ACC112 (cell line): Measurements from ENCODE around the gene ARHGAP22.

Experiments
- H2AFZ ChIP-seq: fragments of 200-600 bp; sonication (generic); one replicate; pipeline ENCODE4 v1.6.0; 2017; ENCODE audit warnings: antibody characterized with exemption, low read length; ENCODE audit not compliant: unreplicated experiment
- H3K27ac ChIP-seq: fragments of 200-600 bp; sonication (generic); 2 replicates; pipeline ENCODE4 v1.5.1; 2014; ENCODE audit warnings: low read depth, mild to moderate bottlenecking, antibody characterized with exemption, low read length, moderate library complexity
- H3K27me3 ChIP-seq: fragments of 200-600 bp; sonication (generic); 2 replicates; pipeline ENCODE4 v1.6.1; 2014; ENCODE audit warnings: mild to moderate bottlenecking, antibody characterized with exemption, low read length, moderate library complexity, mixed read lengths; ENCODE audit not compliant: insufficient read depth
- H3K36me3 ChIP-seq: fragments of 200-600 bp; sonication (generic); 2 replicates; pipeline ENCODE4 v1.6.1; 2016; ENCODE audit warnings: mild to moderate bottlenecking, antibody characterized with exemption, low read length, moderate library complexity, mixed read lengths; ENCODE audit not compliant: insufficient read depth
- H3K4me1 ChIP-seq: fragments of 200-600 bp; sonication (generic); one replicate; pipeline ENCODE4 v1.6.1; 2016; ENCODE audit warnings: low read length, mixed read lengths; ENCODE audit not compliant: insufficient read depth, unreplicated experiment, control insufficient read depth
- H3K4me3 ChIP-seq: fragments of 200-600 bp; sonication (generic); 2 replicates; pipeline ENCODE4 v1.5.1; 2014; ENCODE audit warnings: mild to moderate bottlenecking, low read depth, low read length
- H3K79me2 ChIP-seq: fragments of 200-600 bp; sonication (generic); one replicate; pipeline ENCODE4 v1.6.0; 2016; ENCODE audit warnings: low read length; ENCODE audit not compliant: control insufficient read depth, unreplicated experiment, insufficient read depth

ARHGAP22 gene

DNA sequence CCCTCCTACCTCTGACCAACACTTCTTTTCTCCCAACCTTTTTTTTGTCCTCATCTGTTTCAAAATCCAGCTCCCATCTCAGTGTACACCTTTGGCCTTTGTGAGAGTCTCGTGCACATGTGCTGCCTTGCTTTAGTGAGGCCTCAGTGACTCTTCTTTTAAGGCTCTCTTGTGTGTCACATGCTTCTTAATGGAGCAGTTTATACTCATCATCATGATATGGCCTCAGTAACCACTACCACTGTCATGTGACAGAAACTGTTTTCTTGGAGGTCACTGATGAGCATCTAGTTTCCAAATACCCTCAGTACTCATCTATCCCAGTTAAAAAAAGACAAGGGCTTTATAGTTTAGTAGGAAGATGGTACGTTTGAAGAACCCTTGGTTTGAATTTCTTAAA is 8.1 kb upstream of the ARHGAP22 start:
- Histone ChIP-seq H3K4me3 (no peak overlapping the region; the same call in 1 of the 2 replicates), H3K27me3 (no peaks in the 10 kb centered on the region), H2AFZ (no peak overlapping the region), H3K79me2 (peaks cover 11% of the 10 kb centered on the region), H3K36me3 (no peaks in the 10 kb centered on the region), H3K4me1 (peaks cover 41% of the 10 kb centered on the region), H3K27ac (peak overlapping the region; percentile 45)

GRCh38 chr10:48612236-48612943 is 7.5 kb upstream of the ARHGAP22 start:
- H2AFZ ChIP-seq = no peak overlapping the region
- peak overlapping the region; percentile 45 for H3K27ac ChIP-seq
- H3K4me1 ChIP-seq = peaks cover 47% of the 10 kb centered on the region
- H3K79me2 ChIP-seq = peaks cover 11% of the 10 kb centered on the region
- H3K4me3 ChIP-seq = no peak overlapping the region; the same call in 1 of the 2 replicates
- no peaks in the 10 kb centered on the region for H3K27me3 ChIP-seq
- no peaks in the 10 kb centered on the region for H3K36me3 ChIP-seq

DNA sequence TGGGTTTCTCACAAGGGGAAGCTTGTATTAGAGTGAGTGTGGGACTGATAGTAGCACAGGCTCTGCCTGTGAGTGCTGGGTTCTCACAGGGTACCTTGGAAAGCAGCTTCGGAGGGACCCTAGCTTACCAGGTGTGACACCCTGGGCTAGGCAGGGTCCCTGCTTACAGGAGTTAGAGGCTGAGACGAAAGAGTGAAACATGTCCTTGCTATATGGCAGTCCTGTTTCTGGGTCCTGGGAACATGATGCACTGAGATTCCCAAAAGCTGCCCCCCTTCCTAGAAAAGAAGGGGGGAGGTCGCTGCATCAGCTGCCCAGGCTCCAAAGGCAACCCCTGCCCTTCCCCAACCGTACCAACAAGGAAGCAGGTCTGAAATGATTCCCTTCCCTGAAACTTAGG is 6.3 kb upstream of the ARHGAP22 start:
- Histone ChIP-seq H3K27me3 (no peaks in the 10 kb centered on the region), H3K4me1 (peaks cover 58% of the 10 kb centered on the region), H3K36me3 (no peaks in the 10 kb centered on the region), H3K79me2 (peaks cover 2% of the 10 kb centered on the region), H3K4me3 (no peak overlapping the region), H3K27ac (no peak overlapping the region), H2AFZ (no peak overlapping the region)

DNA sequence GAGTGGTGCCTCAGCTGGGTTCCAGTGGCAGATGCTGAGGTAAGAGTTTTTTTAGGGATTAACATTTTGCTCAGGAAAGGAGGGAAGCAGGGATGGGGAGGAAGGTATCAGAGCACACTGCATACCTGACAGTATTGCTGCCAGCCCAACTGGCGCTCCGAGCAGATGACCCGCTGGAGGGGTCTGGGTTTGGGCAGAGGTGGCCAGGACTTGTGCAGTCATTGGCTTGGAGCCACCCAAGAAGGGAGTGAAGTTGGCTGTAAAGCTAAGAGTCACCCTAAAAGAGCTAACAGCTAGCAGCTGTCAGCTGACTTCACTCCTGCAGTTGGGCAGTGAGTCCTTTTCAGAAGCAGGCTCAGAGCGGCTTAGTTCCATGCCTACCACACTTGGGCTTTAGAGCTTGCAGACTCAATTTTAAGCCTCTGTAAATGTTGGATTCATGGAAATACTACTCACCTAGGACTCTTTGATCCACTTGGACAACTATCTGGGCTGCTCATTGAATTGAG is 5.8 kb upstream of the ARHGAP22 start:
- Histone ChIP-seq H2AFZ (no peak overlapping the region), H3K27me3 (no peaks in the 10 kb centered on the region), H3K79me2 (peaks cover 2% of the 10 kb centered on the region), H3K4me1 (peaks cover 63% of the 10 kb centered on the region), H3K4me3 (no peak overlapping the region), H3K36me3 (no peaks in the 10 kb centered on the region), H3K27ac (no peak overlapping the region)

DNA sequence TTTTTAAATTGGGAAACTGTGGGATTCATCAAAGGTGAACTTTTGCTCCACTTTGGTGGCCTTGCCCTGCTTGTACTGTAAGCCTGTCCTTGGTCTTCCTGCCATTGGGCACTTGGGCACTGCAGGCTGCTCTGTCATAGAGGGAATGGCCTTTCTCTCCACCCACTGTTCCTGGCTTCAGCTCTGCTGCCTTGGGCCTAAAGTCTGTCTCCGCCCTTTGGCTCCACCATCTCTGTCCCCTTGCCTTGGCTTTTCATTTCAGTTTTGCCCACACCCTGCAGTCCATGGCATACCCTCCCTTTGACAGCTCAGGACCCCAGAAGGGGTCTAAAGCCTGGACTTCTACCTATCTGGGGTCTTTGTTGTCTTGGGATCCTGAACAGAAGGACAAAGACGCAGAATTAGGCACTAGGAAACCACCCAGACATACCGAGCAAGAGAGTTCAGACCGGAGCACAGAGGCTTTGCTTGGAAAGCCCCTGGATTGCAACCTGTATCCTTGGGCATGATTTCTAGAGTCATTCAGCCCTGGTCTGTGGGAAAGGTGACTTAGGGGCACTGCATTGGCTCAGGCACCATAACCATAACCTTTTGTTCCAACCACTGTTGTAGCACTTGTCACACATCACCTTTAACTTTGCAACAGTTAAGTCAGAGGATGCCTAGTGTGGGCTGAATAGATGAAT is 5.2 kb upstream of the ARHGAP22 start:
- Histone ChIP-seq H3K36me3 (no peaks in the 10 kb centered on the region), H3K4me1 (peaks cover 67% of the 10 kb centered on the region), H2AFZ (no peak overlapping the region), H3K79me2 (peaks cover 2% of the 10 kb centered on the region), H3K4me3 (no peak overlapping the region), H3K27me3 (no peaks in the 10 kb centered on the region), H3K27ac (no peak overlapping the region)

- H3K4me3 ChIP-seq = no peak overlapping the region
- H3K27ac ChIP-seq = no peak overlapping the region
- H3K4me1 ChIP-seq = peaks cover 61% of the 10 kb centered on the region
- peaks cover 7% of the 10 kb centered on the region for H3K79me2 ChIP-seq
- no peaks in the 10 kb centered on the region for H3K36me3 ChIP-seq
- H3K27me3 ChIP-seq = no peaks in the 10 kb centered on the region
- H2AFZ ChIP-seq = no peak overlapping the region
Observed at GRCh38 chr10:48609441-48609840, 4.6 kb upstream of the ARHGAP22 start.

GRCh38 chr10:48608976-48609375 is 4.1 kb upstream of the ARHGAP22 start:
- H3K27ac ChIP-seq = no peak overlapping the region
- peaks cover 56% of the 10 kb centered on the region for H3K4me1 ChIP-seq
- no peaks in the 10 kb centered on the region for H3K27me3 ChIP-seq
- no peaks in the 10 kb centered on the region for H3K36me3 ChIP-seq
- H3K4me3 ChIP-seq = no peak overlapping the region
- H3K79me2 ChIP-seq = peaks cover 12% of the 10 kb centered on the region
- H2AFZ ChIP-seq = no peak overlapping the region

DNA sequence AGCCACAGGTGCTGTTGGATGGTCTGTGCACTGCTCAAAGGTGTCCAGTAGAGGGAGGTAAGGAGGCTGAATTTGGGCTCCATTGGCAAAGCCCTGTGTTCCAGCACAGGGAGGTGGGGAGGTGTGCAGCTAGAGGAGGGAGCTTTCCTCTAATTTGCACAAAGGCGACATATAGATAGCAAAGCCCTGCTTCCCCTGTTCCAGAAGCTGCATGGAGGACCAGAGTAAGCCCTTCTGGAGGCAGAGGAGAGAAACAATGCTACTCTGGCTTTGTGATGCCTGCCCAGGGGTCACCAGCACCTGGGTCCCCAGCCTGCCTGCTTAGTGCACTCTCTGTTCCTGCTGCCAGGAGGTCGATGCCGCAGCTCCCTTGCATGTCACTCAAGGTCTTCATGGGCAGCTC is 3.4 kb upstream of the ARHGAP22 start:
- Histone ChIP-seq H2AFZ (no peak overlapping the region), H3K4me1 (peaks cover 56% of the 10 kb centered on the region), H3K36me3 (no peaks in the 10 kb centered on the region), H3K27ac (peak overlapping the region; percentile 87), H3K4me3 (no peak overlapping the region; the same call in 1 of the 2 replicates), H3K79me2 (peaks cover 19% of the 10 kb centered on the region), H3K27me3 (no peaks in the 10 kb centered on the region)

DNA sequence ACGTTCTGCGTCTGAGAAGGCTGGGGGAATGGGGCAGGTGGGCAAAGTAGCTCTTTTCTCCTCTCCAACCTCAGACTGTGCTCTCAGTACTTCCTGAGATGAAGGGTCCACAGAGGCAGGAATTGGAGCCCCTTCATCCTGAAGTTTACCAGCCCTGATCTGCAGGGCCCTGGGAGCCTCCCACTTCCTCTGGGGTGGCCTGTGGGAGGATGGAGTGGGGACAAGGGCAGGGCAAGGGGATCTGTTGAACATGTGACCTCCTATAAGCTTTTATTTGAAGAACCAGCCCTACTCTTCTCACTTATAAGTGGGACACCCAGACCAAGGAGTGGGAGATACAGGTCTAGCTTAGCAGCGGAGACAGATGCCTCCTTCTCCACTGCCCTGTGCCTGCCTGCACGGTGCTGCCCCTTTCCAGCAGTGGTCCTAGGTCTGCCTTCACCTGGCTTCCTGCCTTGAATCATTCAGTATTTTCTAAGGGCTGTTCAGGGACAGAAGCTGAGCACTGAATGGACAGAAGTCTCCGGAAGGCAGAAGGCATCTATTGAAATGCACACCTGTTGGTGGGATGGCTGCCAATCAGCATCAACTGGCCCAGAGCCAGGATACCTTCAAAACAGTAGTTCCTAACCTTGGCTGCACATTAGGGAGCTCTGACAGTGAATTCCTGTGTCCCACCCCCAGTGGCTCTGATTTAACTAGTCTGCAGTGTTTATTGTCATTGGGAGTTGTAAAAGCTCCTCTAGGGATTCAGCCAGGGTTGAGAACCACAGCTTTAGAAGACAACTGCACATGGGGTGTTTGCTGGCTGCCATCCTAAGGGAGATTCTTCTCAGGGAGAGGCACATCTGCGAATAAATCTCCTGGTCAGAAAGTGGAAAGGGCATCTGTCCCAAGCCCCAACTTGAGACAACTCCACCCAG is 2.7 kb upstream of the ARHGAP22 start:
- Histone ChIP-seq H3K27me3 (no peaks in the 10 kb centered on the region), H3K4me3 (peak overlapping the region; percentile 41), H2AFZ (no peak overlapping the region), H3K79me2 (peaks cover 25% of the 10 kb centered on the region), H3K27ac (peak overlapping the region; percentile 87), H3K4me1 (peaks cover 54% of the 10 kb centered on the region), H3K36me3 (no peaks in the 10 kb centered on the region)

- Histone ChIP-seq H3K27me3 (no peaks in the 10 kb centered on the region), H2AFZ (no peak overlapping the region), H3K27ac (peak overlapping the region; percentile 87), H3K4me1 (peaks cover 55% of the 10 kb centered on the region), H3K36me3 (no peaks in the 10 kb centered on the region), H3K4me3 (peak overlapping the region; percentile 41), H3K79me2 (peaks cover 34% of the 10 kb centered on the region)
Observed at GRCh38 chr10:48606530-48607355, 1.9 kb upstream of the ARHGAP22 start.
